ENCODE results near the gene LARGE2. TPM values are rescaled to one million over a fixed set of nuclear protein-coding genes. Genes with fewer than 3 reads are reported as not detected.

Gene LARGE2
- total RNA-seq (2022; extraction: Qiagen RNA extraction; ENCODE audit: low read depth) = 0.95 to 3.7 TPM (median 3.1 TPM) in 5 replicates

GRCh38 chr11:45922425-45923082, at the start of gene LARGE2:
LARGE2 (plus strand) TSS chr11:45922656; CDS start chr11:45922883, 227 bp downstream.

GRCh38 chr11:45885274-45885920, 37.1 kb upstream of the LARGE2 start, which contains the start of gene MAPK8IP1:
MAPK8IP1 (plus strand) TSS chr11:45885651; CDS start chr11:45885821, 170 bp downstream.

GRCh38 chr11:45906965-45907611, 15.4 kb upstream of the LARGE2 start, which contains the start of gene FREY1:
FREY1 (minus strand) TSS chr11:45907271; CDS start chr11:45907245, 26 bp downstream.

GRCh38 chr11:45917623-45918330, 4.7 kb upstream of the LARGE2 start, which contains the start of gene PEX16:
PEX16 (minus strand) TSS chr11:45917877; CDS start chr11:45917811, 66 bp downstream.

Other genes starting within 250 kb of the LARGE2 start
- 22.1 to 35.6 TPM (median 30.7 TPM) in 5 replicates for gene SLC35C1, start 117.5 kb upstream of the LARGE2 start, total RNA-seq (2022; extraction: Qiagen RNA extraction; ENCODE audit: low read depth)
- 3.1 to 3.8 TPM (median 3.6 TPM) in 5 replicates for gene CRY2, start 75.2 kb upstream of the LARGE2 start, total RNA-seq (2022; extraction: Qiagen RNA extraction; ENCODE audit: low read depth)
- 3.9 to 6.9 TPM (median 6.7 TPM) in 5 replicates for gene MAPK8IP1, start 37.0 kb upstream of the LARGE2 start, total RNA-seq (2022; extraction: Qiagen RNA extraction; ENCODE audit: low read depth)
- gene FREY1, start 15.4 kb upstream of the LARGE2 start, total RNA-seq (2022; extraction: Qiagen RNA extraction; ENCODE audit: low read depth) = 0.20 to 0.71 TPM (median 0.44 TPM) in 4 of 5 replicates, not detected in the other
- gene PEX16, start 4.8 kb upstream of the LARGE2 start, total RNA-seq (2022; extraction: Qiagen RNA extraction; ENCODE audit: low read depth) = 10.8 to 21.0 TPM (median 19.1 TPM) in 5 replicates
- gene PHF21A, start 198.8 kb downstream of the LARGE2 start, total RNA-seq (2022; extraction: Qiagen RNA extraction; ENCODE audit: low read depth) = 10.7 to 16.0 TPM (median 12.7 TPM) in 5 replicates

Data from A549 treated with ZK216348 at 1 μM for 4 hours (cell line).